Spleen (tissue), 11 donors: Measurements from ENCODE around the gene ANKRD44. TPM values are rescaled to one million over a fixed set of nuclear protein-coding genes. Genes with fewer than 3 reads are reported as not detected.
A peak's percentile ranks its signal among the peaks of the same experiment; 100 is the strongest.
"Not testable (repeated sequence)": the region's sequence is repeated elsewhere in the genome, so short reads cannot be mapped to it uniquely, and the experiment has no call there.

Experiments
- DNase-seq: peaks from one replicate; pipeline ENCODE4 v3.0.0-alpha.2; 2020
- H3K27ac ChIP-seq, 8 donors: fragments of 200-600 bp; sonication (generic) in 7 of 8; 1 replicate in 4 of 8; 2 replicates in 4 of 8; pipeline versions ENCODE4 v1.5.0 to v1.8.0; 2016 to 2021; ENCODE audit warnings: inconsistent platforms in 4 of 8, mild to moderate bottlenecking in 4 of 8, moderate library complexity in 1 of 8
- H3K27me3 ChIP-seq, 7 donors: fragments of 200-600 bp; sonication (generic) in 6 of 7; replicated peaks in 1 of 7; 1 replicate in 4 of 7; 2 replicates in 3 of 7; pipeline versions ENCODE4 v1.5.0 to v1.8.0; 2016 to 2021; ENCODE audit warnings: inconsistent platforms in 3 of 7, mild to moderate bottlenecking in 1 of 7
- H3K36me3 ChIP-seq, 6 donors: fragments of 200-600 bp; sonication (generic) in 5 of 6; 1 replicate in 4 of 6; 2 replicates in 2 of 6; pipeline versions ENCODE4 v1.5.0 to v1.8.0; 2016 to 2021; ENCODE audit warnings: inconsistent platforms in 2 of 6
- H3K4me1 ChIP-seq, 6 donors: fragments of 200-600 bp; sonication (generic) in 5 of 6; 1 replicate in 3 of 6; 2 replicates in 3 of 6; pipeline versions ENCODE4 v1.5.0 to v1.8.0; 2016 to 2021; ENCODE audit warnings: inconsistent platforms in 3 of 6
- H3K4me3 ChIP-seq, 8 donors: fragments of 200-600 bp; sonication (generic) in 7 of 8; 1 replicate in 4 of 8; 2 replicates in 4 of 8; pipeline versions ENCODE4 v1.5.0 to v1.8.0; 2016 to 2021; ENCODE audit warnings: inconsistent platforms in 4 of 8, mild to moderate bottlenecking in 4 of 8, moderate library complexity in 2 of 8
- H3K9me3 ChIP-seq, 8 donors: fragments of 200-600 bp; sonication (generic) in 7 of 8; 1 replicate in 4 of 8; 2 replicates in 4 of 8; pipeline versions ENCODE4 v1.5.0 to v1.8.0; 2016 to 2021; ENCODE audit warnings: inconsistent platforms in 4 of 8
- POLR2A ChIP-seq, 3 donors: fragments of 450-650 bp; IDR thresholded peaks; one replicate each; pipeline ENCODE4 v1.5.1; 2017; ENCODE audit warnings: antibody characterized with exemption in 3 of 3, mild to moderate bottlenecking in 1 of 3
- POLR2AphosphoS5 ChIP-seq, 3 donors: sonication (generic); formaldehyde crosslinking; IDR thresholded peaks; one replicate each; pipeline ENCODE4 v1.5.1; 2017; ENCODE audit warnings: antibody characterized with exemption in 3 of 3
- WGBS, 5 donors: extraction: QIAGEN DNeasy Blood & Tissue Kit in 3 of 5; methylation state at CpG; one replicate each; pipeline versions ENCODE4 v1.1.5 to v1.1.7; 2013 to 2018; 5-methylcytosine and 5-hydroxymethylcytosine counted together
- intact Hi-C: fragments of 100-400 bp; cut with DNase I; formaldehyde crosslinking; loops from one replicate; pipeline ENCODE4 v1.15.0; 2023; ENCODE audit warnings: low total_unique reads
- polyA plus RNA-seq, 3 donors: library from polyadenylated mRNA; stranded (reverse); fragments of 200-250 nt; gene quantifications; one replicate each; pipeline ENCODE4 v1.2.1, GENCODE V29; 2013
- total RNA-seq, 7 donors: library from RNA; depleted of rRNA in 3 of 7; stranded (reverse); fragments of >200 nt in 3 of 7; fragmentation: NEBNext Ultra II Directional in 4 of 7; extraction: Animal tissue kit (Norgen Biotek cat#: 25700) in 4 of 7; gene quantifications; one replicate each; pipeline versions ENCODE4 v1.1.0 to v1.2.1, GENCODE V29; 2016 to 2021
- TF ChIP-seq, protein P1 (sequence below), 11 experiments: fragments of 200-600 bp in 7 of 11; fragments of 450-650 bp in 4 of 11; sonication (generic) in 4 of 11; IDR thresholded peaks in 8 of 11; conservative IDR thresholded peaks in 3 of 11; 1 replicate in 7 of 11; 2 replicates in 4 of 11; pipeline versions ENCODE4 v1.4.0 to v1.8.0; 2016 to 2021; ENCODE audit warnings: antibody characterized with exemption in 11 of 11, inconsistent platforms in 4 of 11, mild to moderate bottlenecking in 1 of 11
- donor health status: healthy with polysubstance abuse.
- donor health status: DM: no; HTN: no; CAD: no; lungs with moderate emphysema.
- donor health status: DM: no; HTN: no; CAD: no.
- donor health status: Bipolar disorder and iron deficiency.
- donor health status: healthy.
- donor health status: DM: no; HTN: no; CAD: no.
- donor health status: DM: yes; HTN: yes; CAD: no.

The ANKRD44 gene
- total and polyA plus RNA-seq, 10 donors = 16.0 to 183 (median 140) TPM

DNA sequence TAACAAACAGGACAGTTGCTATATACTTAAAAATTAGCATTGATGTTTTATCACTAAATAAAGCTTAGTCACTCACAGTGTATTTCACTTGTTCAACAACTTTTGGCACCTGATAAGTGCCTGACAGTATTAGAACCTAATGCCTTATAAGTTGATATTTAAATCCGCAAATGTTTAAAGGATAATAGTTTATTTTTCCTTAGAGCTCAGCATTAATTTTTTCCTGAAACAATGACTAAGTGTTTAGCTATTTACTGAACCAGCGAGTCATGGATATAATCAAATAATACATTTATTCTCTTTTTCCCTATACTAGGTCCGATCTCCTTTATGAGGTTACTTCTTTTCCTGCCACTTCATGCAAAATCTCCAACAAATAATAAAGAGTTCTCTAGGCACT is 238.0 kb downstream of the ANKRD44 start:
- H3K36me3 ChIP-seq = peaks cover 0 to 85% (median 26%) of the 10 kb centered on the region in 6 donors
- no peak for DNase-seq
- no peaks in the 10 kb centered on the region for H3K27me3 ChIP-seq
- H3K9me3 ChIP-seq = peaks cover 0 to 9% (median 0%) of the 10 kb centered on the region in 8 donors
- H3K4me1 ChIP-seq = peaks cover 0 to 20% (median 5%) of the 10 kb centered on the region in 6 donors
- intact Hi-C loops = no loop called here
- TF ChIP-seq, protein P1, sequence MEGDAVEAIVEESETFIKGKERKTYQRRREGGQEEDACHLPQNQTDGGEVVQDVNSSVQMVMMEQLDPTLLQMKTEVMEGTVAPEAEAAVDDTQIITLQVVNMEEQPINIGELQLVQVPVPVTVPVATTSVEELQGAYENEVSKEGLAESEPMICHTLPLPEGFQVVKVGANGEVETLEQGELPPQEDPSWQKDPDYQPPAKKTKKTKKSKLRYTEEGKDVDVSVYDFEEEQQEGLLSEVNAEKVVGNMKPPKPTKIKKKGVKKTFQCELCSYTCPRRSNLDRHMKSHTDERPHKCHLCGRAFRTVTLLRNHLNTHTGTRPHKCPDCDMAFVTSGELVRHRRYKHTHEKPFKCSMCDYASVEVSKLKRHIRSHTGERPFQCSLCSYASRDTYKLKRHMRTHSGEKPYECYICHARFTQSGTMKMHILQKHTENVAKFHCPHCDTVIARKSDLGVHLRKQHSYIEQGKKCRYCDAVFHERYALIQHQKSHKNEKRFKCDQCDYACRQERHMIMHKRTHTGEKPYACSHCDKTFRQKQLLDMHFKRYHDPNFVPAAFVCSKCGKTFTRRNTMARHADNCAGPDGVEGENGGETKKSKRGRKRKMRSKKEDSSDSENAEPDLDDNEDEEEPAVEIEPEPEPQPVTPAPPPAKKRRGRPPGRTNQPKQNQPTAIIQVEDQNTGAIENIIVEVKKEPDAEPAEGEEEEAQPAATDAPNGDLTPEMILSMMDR (IDR thresholded peaks at IDR 0.05 in 8 of 11, conservative IDR thresholded peaks at IDR 0.05 in 3 of 11) = no peak
- TF ChIP-seq POLR2A (IDR thresholded peaks at IDR 0.05) = no peak
- TF ChIP-seq POLR2AphosphoS5 (IDR thresholded peaks at IDR 0.05) = no peak
- no peak overlapping the region for H3K27ac ChIP-seq
- H3K4me3 ChIP-seq = no peak overlapping the region
- 95 to 98% (median 97%) methylated on average over 3 of the region's 3 CpGs for WGBS, 5 donors

DNA sequence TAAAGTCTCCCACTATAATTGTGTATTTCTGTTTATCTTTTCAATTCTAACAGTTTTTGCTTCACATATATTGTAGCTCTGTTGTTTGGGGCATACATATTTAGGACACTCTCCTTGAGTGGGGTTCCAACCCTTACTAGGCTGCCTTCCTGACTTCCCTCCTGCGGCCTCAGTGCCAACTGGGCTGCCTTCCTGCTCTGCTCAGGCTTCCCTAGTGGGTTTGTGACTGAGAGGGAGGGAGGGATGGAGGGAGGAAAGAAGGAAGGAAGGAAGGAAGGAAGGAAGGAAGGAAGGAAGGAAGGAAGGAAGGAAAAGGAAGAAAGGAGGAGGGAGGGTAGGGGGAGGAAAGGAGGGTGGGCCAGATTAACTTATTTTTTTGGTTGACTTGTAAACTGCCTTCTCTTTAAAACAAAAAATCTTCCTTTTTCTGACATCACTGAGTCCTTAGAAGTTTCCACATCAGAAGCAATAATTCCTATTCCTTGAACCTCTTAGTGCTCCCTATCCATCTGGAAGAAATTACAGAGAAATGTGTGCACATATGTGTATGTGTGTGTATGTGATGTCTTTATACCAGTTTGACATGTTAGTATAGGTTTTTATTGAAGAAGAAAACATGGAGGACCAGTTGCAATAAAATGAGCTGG is 238.7 kb downstream of the ANKRD44 start:
- Histone ChIP-seq H3K36me3 (peaks cover 0 to 79% (median 20%) of the 10 kb centered on the region in 6 donors), H3K4me3 (no peak overlapping the region), H3K27ac (peak overlapping the region in 2 of 8 donors; percentile 1 to 31), H3K27me3 (no peaks in the 10 kb centered on the region), H3K9me3 (peaks cover 0 to 9% (median 0%) of the 10 kb centered on the region in 8 donors), H3K4me1 (peaks cover 0 to 20% (median 5%) of the 10 kb centered on the region in 6 donors)
- TF ChIP-seq POLR2A (IDR thresholded peaks at IDR 0.05) (no peak), POLR2AphosphoS5 (IDR thresholded peaks at IDR 0.05) (peak in 1 of 3 donors; percentile 22)
- 71 to 94% (median 78%) methylated on average over 1 of the region's 1 CpG for WGBS, 5 donors
- intact Hi-C loops = no loop called here
- no peak for DNase-seq

DNA sequence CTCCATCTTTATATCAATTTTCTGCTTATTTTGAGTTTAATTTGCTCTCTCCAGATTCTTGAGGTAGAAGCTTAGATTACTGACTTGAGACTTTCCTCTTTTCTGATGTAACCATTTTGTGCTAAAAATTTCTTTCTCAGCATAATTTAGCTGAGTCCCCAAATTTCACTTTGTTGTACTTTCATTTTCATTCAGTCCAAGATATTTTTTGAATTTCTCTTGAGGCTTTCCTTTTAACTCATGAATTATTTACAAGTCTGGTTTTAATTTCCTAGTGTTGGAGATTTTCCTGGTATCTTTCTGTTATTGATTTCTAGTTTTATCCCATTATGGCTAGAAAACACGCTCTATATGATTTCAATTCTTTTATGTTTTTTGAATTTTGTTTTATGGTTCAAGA is 239.4 kb downstream of the ANKRD44 start:
- Histone ChIP-seq H3K4me3 (no peak overlapping the region), H3K27me3 (no peaks in the 10 kb centered on the region), H3K9me3 (peaks cover 0 to 9% (median 0%) of the 10 kb centered on the region in 8 donors), H3K4me1 (peaks cover 0 to 20% (median 5%) of the 10 kb centered on the region in 6 donors), H3K27ac (peak overlapping the region in 1 of 8 donors; percentile 31), H3K36me3 (peaks cover 0 to 72% (median 13%) of the 10 kb centered on the region in 6 donors)
- intact Hi-C loops = no loop called here
- TF ChIP-seq POLR2AphosphoS5 (IDR thresholded peaks at IDR 0.05) = no peak
- TF ChIP-seq, protein P1 (IDR thresholded peaks at IDR 0.05 in 8 of 11, conservative IDR thresholded peaks at IDR 0.05 in 3 of 11) = no peak
- no peak for TF ChIP-seq POLR2A (IDR thresholded peaks at IDR 0.05)
- WGBS, 5 donors = 91 to 98% (median 97%) methylated on average over 1 of the region's 1 CpG
- no peak for DNase-seq

DNA sequence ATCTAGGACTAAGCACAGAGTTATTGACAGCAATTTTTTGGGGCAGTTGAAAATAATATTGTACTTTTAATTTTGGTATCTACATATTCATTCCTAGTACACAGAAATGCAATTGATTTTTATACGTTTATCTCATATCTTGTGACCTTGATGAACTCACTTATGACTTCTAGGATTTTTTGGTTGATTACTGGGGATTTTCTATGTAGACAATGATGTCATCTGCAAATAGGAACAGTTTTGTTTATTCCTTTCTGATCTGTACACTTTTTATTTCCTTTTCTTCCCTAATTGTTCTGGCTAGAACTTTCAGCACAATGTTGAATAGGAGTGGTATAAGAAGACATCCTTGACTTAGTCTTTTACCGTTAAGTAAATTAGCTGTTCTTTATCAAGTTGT is 240.6 kb downstream of the ANKRD44 start:
- Histone ChIP-seq H3K4me1 (peaks cover 0 to 20% (median 4%) of the 10 kb centered on the region in 6 donors), H3K4me3 (no peak overlapping the region), H3K36me3 (peaks cover 0 to 66% (median 6%) of the 10 kb centered on the region in 6 donors), H3K9me3 (peaks cover 0 to 9% (median 0%) of the 10 kb centered on the region in 8 donors), H3K27ac (no peak overlapping the region), H3K27me3 (no peaks in the 10 kb centered on the region)
- intact Hi-C loops = no loop called here
- TF ChIP-seq POLR2AphosphoS5 (IDR thresholded peaks at IDR 0.05) (no peak), POLR2A (IDR thresholded peaks at IDR 0.05) (no peak)
- TF ChIP-seq, protein P1 (IDR thresholded peaks at IDR 0.05 in 8 of 11, conservative IDR thresholded peaks at IDR 0.05 in 3 of 11) = no peak
- DNase-seq = no peak
- WGBS, 5 donors = 81 to 91% (median 85%) methylated on average over 2 of the region's 2 CpGs

DNA sequence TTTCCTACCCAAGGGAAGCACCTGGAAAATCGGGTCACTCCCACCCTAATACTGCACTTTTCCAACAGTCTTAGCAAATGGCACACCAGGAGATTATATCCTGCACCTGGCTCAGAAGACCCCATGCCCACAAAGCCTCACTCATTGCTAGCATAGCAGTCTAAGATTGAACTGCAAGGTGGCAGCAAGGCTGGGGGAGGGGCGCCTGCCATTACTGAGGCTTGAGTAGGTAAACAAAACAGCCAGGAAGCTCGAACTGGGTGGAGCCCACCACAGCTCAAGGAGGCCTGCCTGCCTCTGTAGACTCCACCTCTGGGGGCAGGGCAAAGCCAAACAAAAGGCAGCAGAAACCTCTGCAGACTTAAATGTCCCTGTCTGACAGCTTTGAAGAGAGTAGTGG is 248.0 kb downstream of the ANKRD44 start:
- H3K4me3 ChIP-seq, H3K9me3 ChIP-seq, H3K27ac ChIP-seq, DNase-seq, H3K4me1 ChIP-seq, intact Hi-C loops, H3K27me3 ChIP-seq: not testable (repeated sequence)
- peaks cover 0 to 65% (median 22%) of the 10 kb centered on the region in 6 donors for H3K36me3 ChIP-seq
- WGBS, 5 donors = 64 to 96% (median 87%) methylated on average over 3 of the region's 3 CpGs
